ENCODE results near the gene NYNRIN. TPM values are rescaled to one million over a fixed set of nuclear protein-coding genes. Genes with fewer than 3 reads are reported as not detected.

The NYNRIN gene
- total and polyA plus RNA-seq, 2 experiments from 2014 or later = 3.1 to 20.0 TPM

DNA sequence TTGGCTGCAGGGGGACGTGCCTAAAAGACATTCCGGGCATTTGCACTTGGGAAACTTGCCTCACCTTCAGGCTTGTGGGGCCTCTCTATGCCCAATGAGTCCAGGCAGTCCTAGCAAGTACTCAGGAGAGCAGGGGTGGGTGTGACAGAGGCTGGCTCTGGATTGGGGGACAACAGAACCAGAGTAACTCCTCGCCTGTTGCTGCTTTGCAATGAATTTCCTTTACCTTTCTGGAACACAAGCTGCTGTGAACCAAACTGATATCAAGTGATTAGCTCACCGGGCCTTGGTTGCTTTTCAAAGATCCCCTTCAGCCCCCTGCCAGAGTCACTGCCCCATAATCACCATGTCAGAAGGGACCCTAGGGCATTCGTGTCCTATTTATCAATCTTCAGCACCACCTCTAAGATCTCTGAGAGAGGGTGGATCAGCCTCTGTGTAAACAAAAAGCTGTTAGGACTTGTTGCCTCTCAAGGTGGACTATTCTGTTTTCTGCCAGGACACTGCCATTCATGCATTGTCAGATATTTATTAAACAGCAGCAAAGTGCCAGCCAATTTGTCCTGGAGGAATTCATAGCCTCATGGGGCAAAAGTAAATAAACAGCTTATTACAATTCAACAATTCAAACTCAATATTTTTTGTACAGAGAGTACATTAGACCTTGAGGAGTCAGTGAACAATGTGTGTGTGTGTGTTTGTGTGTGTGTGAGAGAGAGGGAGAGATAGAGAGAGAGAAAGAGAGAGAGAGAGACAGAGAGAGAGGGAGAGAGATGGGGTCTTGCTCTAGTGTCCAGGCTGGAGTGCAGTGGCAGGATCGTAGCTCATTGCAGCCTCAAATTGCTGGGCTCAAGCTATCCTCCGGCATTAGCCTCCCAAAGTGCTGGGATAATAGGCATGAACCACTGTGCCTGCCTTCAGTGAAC lies 19.6 kb upstream of the NYNRIN start:
- no peak overlapping the region for H3K4me3 ChIP-seq
- no peaks in the 10 kb centered on the region for H3K36me3 ChIP-seq (ENCODE audit: insufficient read depth)
- Mint-ChIP-seq H3K4me1 (peaks cover 41% of the 10 kb centered on the region), H3K27ac (no peak overlapping the region), H3K36me3 (ENCODE audit: low read depth) (no peaks in the 10 kb centered on the region; the same call in 2 of the 3 replicates), H3K4me3 (no peak overlapping the region), H3K9me3 (no peaks in the 10 kb centered on the region), H3K27me3 (ENCODE audit: insufficient read depth, low read depth, poor library complexity) (peaks cover 24% of the 10 kb centered on the region)
- ATAC-seq (no peak), DNase-seq (ENCODE audit: low spot score) (no peak)
- H3K4me2 ChIP-seq = no peak overlapping the region
- no peak overlapping the region for H3K27ac ChIP-seq (ENCODE audit: low read depth)
- no peaks in the 10 kb centered on the region for H3K9me2 ChIP-seq (ENCODE audit: insufficient read depth)
- no peaks in the 10 kb centered on the region for H3K27me3 ChIP-seq (ENCODE audit: insufficient read depth)
- no peak for TF ChIP-seq ZNF331 (CRISPR knock-in tag; IDR thresholded peaks at IDR 0.05; ENCODE audit: low read depth)
- H4K20me1 ChIP-seq (replicated peaks; ENCODE audit: insufficient read depth) = no peaks in the 10 kb centered on the region
- H3F3A ChIP-seq (replicated peaks; ENCODE audit: low read depth) = 0 out of 2 replicates have a peak, but pooled peaks cover 2% of the 10 kb centered on the region
- H3K79me2 ChIP-seq (replicated peaks; ENCODE audit: insufficient read depth) = no peaks in the 10 kb centered on the region
- no peak overlapping the region for H2AFZ ChIP-seq
- peaks cover 31% of the 10 kb centered on the region for H3K4me1 ChIP-seq (ENCODE audit: insufficient read depth)

DNA sequence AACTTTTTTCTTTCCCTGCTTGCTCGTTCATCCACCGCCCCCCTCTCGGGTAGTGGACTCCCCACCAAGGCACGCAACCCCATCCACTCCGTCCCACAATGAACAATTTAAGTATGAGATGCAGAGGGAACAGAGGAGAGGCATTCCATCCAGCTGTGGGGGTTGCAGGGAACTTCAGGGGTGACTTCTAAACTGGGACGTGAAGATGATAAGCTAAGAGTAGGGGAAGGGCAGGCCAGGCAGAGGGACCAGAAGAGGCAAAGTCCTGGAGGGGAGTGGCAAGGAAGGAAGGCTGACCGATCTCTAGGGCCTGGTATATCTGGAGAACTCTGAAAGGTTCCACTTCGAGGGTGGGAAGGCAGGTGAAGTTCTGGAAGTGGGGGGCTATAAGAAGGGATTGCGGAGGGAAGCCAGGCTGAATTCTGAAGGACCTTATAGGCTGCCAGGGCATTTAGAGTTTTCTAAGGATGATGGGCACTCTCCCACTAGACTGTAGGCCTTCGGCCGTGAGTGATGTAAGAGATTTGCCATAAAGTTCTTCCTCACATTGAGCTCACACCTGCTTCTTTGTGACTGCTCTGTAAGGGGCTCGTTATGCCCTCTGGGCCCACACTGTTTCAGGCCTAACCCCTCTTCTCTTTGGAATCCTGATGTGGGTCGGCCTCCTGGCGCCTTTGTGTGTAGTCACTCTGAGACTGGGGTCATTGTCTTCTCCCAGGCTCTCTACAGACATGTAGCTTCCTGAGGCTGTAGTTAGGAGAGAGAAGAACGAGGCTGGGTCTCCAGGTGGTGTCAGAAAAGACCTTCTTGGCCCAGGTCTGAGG lies 18.7 kb upstream of the NYNRIN start:
- H3K27me3 Mint-ChIP-seq (ENCODE audit: insufficient read depth, low read depth, poor library complexity) = peaks cover 21% of the 10 kb centered on the region
- no peaks in the 10 kb centered on the region for H3K27me3 ChIP-seq (ENCODE audit: insufficient read depth)
- no peak for DNase-seq (ENCODE audit: low spot score)
- H3K36me3 ChIP-seq (ENCODE audit: insufficient read depth) = no peaks in the 10 kb centered on the region
- peaks cover 31% of the 10 kb centered on the region for H3K4me1 ChIP-seq (ENCODE audit: insufficient read depth)
- no peaks in the 10 kb centered on the region for H4K20me1 ChIP-seq (replicated peaks; ENCODE audit: insufficient read depth)
- no peaks in the 10 kb centered on the region for H3K9me3 Mint-ChIP-seq
- H3K27ac ChIP-seq (ENCODE audit: low read depth) = no peak overlapping the region
- H3K9me2 ChIP-seq (ENCODE audit: insufficient read depth) = no peaks in the 10 kb centered on the region
- H3K36me3 Mint-ChIP-seq (ENCODE audit: low read depth) = no peaks in the 10 kb centered on the region; the same call in 2 of the 3 replicates
- H3K4me2 ChIP-seq = peak overlapping the region; percentile 49; the same call in 1 of the 2 replicates
- peak; percentile 3; the same call in 1 of the 3 replicates for ATAC-seq
- no peaks in the 10 kb centered on the region for H3K79me2 ChIP-seq (replicated peaks; ENCODE audit: insufficient read depth)
- no peak overlapping the region for H3K4me3 Mint-ChIP-seq
- H3K27ac Mint-ChIP-seq = no peak overlapping the region
- H3K4me3 ChIP-seq = no peak overlapping the region
- H2AFZ ChIP-seq = no peak overlapping the region
- H3F3A ChIP-seq (replicated peaks; ENCODE audit: low read depth) = 0 out of 2 replicates have a peak, but pooled peaks cover 2% of the 10 kb centered on the region
- peaks cover 41% of the 10 kb centered on the region for H3K4me1 Mint-ChIP-seq
- TF ChIP-seq ZNF331 (CRISPR knock-in tag; IDR thresholded peaks at IDR 0.05; ENCODE audit: low read depth) (no peak), ZNF114 (CRISPR knock-in tag; IDR thresholded peaks at IDR 0.05) (no peak), CREB1 (CRISPR knock-in tag; IDR thresholded peaks at IDR 0.05; ENCODE audit: low read depth) (no peak), EZH2 (IDR thresholded peaks at IDR 0.05; ENCODE audit: low read depth, unreplicated experiment) (no peak), STAT1 (IDR thresholded peaks at IDR 0.05; ENCODE audit: unreplicated experiment) (no peak), POLR2AphosphoS5 (IDR thresholded peaks at IDR 0.05; ENCODE audit: low read depth) (no peak)
- TF ChIP-seq, protein P1, sequence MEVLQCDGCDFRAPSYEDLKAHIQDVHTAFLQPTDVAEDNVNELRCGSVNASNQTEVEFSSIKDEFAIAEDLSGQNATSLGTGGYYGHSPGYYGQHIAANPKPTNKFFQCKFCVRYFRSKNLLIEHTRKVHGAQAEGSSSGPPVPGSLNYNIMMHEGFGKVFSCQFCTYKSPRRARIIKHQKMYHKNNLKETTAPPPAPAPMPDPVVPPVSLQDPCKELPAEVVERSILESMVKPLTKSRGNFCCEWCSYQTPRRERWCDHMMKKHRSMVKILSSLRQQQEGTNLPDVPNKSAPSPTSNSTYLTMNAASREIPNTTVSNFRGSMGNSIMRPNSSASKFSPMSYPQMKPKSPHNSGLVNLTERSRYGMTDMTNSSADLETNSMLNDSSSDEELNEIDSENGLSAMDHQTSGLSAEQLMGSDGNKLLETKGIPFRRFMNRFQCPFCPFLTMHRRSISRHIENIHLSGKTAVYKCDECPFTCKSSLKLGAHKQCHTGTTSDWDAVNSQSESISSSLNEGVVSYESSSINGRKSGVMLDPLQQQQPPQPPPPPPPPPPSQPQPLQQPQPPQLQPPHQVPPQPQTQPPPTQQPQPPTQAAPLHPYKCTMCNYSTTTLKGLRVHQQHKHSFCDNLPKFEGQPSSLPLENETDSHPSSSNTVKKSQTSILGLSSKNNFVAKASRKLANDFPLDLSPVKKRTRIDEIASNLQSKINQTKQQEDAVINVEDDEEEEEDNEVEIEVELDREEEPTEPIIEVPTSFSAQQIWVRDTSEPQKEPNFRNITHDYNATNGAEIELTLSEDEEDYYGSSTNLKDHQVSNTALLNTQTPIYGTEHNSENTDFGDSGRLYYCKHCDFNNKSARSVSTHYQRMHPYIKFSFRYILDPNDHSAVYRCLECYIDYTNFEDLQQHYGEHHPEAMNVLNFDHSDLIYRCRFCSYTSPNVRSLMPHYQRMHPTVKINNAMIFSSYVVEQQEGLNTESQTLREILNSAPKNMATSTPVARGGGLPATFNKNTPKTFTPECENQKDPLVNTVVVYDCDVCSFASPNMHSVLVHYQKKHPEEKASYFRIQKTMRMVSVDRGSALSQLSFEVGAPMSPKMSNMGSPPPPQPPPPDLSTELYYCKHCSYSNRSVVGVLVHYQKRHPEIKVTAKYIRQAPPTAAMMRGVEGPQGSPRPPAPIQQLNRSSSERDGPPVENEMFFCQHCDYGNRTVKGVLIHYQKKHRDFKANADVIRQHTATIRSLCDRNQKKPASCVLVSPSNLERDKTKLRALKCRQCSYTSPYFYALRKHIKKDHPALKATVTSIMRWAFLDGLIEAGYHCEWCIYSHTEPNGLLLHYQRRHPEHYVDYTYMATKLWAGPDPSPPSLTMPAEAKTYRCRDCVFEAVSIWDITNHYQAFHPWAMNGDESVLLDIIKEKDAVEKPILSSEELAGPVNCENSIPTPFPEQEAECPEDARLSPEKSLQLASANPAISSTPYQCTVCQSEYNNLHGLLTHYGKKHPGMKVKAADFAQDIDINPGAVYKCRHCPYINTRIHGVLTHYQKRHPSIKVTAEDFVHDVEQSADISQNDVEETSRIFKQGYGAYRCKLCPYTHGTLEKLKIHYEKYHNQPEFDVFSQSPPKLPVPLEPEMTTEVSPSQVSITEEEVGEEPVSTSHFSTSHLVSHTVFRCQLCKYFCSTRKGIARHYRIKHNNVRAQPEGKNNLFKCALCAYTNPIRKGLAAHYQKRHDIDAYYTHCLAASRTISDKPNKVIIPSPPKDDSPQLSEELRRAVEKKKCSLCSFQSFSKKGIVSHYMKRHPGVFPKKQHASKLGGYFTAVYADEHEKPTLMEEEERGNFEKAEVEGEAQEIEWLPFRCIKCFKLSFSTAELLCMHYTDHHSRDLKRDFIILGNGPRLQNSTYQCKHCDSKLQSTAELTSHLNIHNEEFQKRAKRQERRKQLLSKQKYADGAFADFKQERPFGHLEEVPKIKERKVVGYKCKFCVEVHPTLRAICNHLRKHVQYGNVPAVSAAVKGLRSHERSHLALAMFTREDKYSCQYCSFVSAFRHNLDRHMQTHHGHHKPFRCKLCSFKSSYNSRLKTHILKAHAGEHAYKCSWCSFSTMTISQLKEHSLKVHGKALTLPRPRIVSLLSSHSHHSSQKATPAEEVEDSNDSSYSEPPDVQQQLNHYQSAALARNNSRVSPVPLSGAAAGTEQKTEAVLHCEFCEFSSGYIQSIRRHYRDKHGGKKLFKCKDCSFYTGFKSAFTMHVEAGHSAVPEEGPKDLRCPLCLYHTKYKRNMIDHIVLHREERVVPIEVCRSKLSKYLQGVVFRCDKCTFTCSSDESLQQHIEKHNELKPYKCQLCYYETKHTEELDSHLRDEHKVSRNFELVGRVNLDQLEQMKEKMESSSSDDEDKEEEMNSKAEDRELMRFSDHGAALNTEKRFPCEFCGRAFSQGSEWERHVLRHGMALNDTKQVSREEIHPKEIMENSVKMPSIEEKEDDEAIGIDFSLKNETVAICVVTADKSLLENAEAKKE (CRISPR knock-in tag; IDR thresholded peaks at IDR 0.05) = no peak
- TF ChIP-seq, protein P2, sequence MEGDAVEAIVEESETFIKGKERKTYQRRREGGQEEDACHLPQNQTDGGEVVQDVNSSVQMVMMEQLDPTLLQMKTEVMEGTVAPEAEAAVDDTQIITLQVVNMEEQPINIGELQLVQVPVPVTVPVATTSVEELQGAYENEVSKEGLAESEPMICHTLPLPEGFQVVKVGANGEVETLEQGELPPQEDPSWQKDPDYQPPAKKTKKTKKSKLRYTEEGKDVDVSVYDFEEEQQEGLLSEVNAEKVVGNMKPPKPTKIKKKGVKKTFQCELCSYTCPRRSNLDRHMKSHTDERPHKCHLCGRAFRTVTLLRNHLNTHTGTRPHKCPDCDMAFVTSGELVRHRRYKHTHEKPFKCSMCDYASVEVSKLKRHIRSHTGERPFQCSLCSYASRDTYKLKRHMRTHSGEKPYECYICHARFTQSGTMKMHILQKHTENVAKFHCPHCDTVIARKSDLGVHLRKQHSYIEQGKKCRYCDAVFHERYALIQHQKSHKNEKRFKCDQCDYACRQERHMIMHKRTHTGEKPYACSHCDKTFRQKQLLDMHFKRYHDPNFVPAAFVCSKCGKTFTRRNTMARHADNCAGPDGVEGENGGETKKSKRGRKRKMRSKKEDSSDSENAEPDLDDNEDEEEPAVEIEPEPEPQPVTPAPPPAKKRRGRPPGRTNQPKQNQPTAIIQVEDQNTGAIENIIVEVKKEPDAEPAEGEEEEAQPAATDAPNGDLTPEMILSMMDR (conservative IDR thresholded peaks at IDR 0.05; ENCODE audit: low read depth in 2 of 2) = no peak

Measured in GM23338 (cell line).